ENCODE results near the gene CCL26.
"Not testable (repeated sequence)": the region's sequence is repeated elsewhere in the genome, so short reads cannot be mapped to it uniquely, and the experiment has no call there.

GRCh38 chr7:75779516-75779915 is 7.5 kb upstream of the CCL26 start:
- not testable (repeated sequence) for TF ChIP-seq CTCF (IDR thresholded peaks at IDR 0.05 in 2 of 3, conservative IDR thresholded peaks at IDR 0.05 in 1 of 3; ENCODE audit: insufficient read depth in 2 of 3, low read depth in 1 of 3, low read length in 3 of 3); SIX5 (IDR thresholded peaks at IDR 0.05; ENCODE audit: borderline replicate concordance in 1 of 2, insufficient read depth in 1 of 2, low read depth in 1 of 2, low read length in 2 of 2); ZNF274 (IDR thresholded peaks at IDR 0.05; ENCODE audit: borderline replicate concordance, low read depth, low read length); RNF2 (IDR thresholded peaks at IDR 0.05); KHSRP (IDR thresholded peaks at IDR 0.05); PHTF2 (CRISPR knock-in tag; IDR thresholded peaks at IDR 0.05); POLR3A (IDR thresholded peaks at IDR 0.05; ENCODE audit: borderline replicate concordance, extremely low read depth, insufficient read depth, insufficient read length); ZNF134 (CRISPR knock-in tag; conservative IDR thresholded peaks at IDR 0.05); ZNF324 (CRISPR knock-in tag; IDR thresholded peaks at IDR 0.05); MCM5 (IDR thresholded peaks at IDR 0.05; ENCODE audit: low read depth)
- TF ChIP-seq, protein P1, sequence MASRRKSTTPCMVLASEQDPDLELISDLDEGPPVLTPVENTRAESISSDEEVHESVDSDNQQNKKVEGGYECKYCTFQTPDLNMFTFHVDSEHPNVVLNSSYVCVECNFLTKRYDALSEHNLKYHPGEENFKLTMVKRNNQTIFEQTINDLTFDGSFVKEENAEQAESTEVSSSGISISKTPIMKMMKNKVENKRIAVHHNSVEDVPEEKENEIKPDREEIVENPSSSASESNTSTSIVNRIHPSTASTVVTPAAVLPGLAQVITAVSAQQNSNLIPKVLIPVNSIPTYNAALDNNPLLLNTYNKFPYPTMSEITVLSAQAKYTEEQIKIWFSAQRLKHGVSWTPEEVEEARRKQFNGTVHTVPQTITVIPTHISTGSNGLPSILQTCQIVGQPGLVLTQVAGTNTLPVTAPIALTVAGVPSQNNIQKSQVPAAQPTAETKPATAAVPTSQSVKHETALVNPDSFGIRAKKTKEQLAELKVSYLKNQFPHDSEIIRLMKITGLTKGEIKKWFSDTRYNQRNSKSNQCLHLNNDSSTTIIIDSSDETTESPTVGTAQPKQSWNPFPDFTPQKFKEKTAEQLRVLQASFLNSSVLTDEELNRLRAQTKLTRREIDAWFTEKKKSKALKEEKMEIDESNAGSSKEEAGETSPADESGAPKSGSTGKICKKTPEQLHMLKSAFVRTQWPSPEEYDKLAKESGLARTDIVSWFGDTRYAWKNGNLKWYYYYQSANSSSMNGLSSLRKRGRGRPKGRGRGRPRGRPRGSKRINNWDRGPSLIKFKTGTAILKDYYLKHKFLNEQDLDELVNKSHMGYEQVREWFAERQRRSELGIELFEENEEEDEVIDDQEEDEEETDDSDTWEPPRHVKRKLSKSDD (conservative IDR thresholded peaks at IDR 0.05; ENCODE audit: low read length), result not testable (repeated sequence)
- TF ChIP-seq, protein P2, sequence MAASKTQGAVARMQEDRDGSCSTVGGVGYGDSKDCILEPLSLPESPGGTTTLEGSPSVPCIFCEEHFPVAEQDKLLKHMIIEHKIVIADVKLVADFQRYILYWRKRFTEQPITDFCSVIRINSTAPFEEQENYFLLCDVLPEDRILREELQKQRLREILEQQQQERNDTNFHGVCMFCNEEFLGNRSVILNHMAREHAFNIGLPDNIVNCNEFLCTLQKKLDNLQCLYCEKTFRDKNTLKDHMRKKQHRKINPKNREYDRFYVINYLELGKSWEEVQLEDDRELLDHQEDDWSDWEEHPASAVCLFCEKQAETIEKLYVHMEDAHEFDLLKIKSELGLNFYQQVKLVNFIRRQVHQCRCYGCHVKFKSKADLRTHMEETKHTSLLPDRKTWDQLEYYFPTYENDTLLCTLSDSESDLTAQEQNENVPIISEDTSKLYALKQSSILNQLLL (CRISPR knock-in tag; IDR thresholded peaks at IDR 0.05; ENCODE audit: borderline replicate concordance), result not testable (repeated sequence)
